ENCODE results near the gene TSPAN9. TPM values are rescaled to one million over a fixed set of nuclear protein-coding genes. Genes with fewer than 3 reads are reported as not detected.

TSPAN9 gene
- total and polyA plus RNA-seq, 2 of the 4 experiments (the other 2 are of a cell fraction), result 17.7 to 39.1 TPM

- Histone ChIP-seq H3K9me1 (ENCODE audit: insufficient read depth, low read length) (no peaks in the 10 kb centered on the region; the same call in 1 of the 2 replicates), H3K4me2 (ENCODE audit: low read depth, low read length) (no peak overlapping the region), H2AFZ (replicated peaks; ENCODE audit: low read length, poor library complexity) (no peak overlapping the region), H3K36me3 (ENCODE audit: control insufficient read depth, insufficient read depth, low read length) (no peaks in the 10 kb centered on the region), H3K18ac (ENCODE audit: low read depth, low read length) (no peak overlapping the region), H3K4ac (ENCODE audit: low read depth, low read length) (no peak overlapping the region), H4K5ac (ENCODE audit: low read depth, low read length) (no peak overlapping the region), H3K27me3 (ENCODE audit: control insufficient read depth, insufficient read depth, low read length) (no peaks in the 10 kb centered on the region), H2BK5ac (ENCODE audit: low read depth, low read length, poor library complexity, severe bottlenecking) (no peak overlapping the region), H3K79me1 (ENCODE audit: low read depth in 1 of 2, low read length in 2 of 2) (peaks cover 0 to 4% of the 10 kb centered on the region in 2 experiments; a peak in 3 of 4 replicates), H3K14ac (replicated peaks; ENCODE audit: low read depth, low read length) (no peak overlapping the region), H2BK20ac (ENCODE audit: low read depth, low read length) (no peak overlapping the region), H2AK9ac (replicated peaks; ENCODE audit: low read depth, low read length, poor library complexity) (no peak overlapping the region), H2BK120ac (ENCODE audit: low read depth, low read length) (no peak overlapping the region), H4K20me1 (ENCODE audit: insufficient read depth, low read length) (no peaks in the 10 kb centered on the region), H3K9ac (ENCODE audit: low read depth, low read length) (no peak overlapping the region), H2AK5ac (ENCODE audit: low read depth, low read length) (no peak overlapping the region), H3K56ac (ENCODE audit: extremely low read depth, insufficient read depth, low read length) (no peak overlapping the region), H3K9me3 (ENCODE audit: control insufficient read depth, insufficient read depth, low read length) (no peaks in the 10 kb centered on the region), H4K8ac (ENCODE audit: low read depth in 2 of 2, low read length in 2 of 2) (no peak overlapping the region), H3K4me1 (ENCODE audit: control insufficient read depth, insufficient read depth, low read length) (peaks cover 2% of the 10 kb centered on the region; the same call in 1 of the 2 replicates), H3K27ac (ENCODE audit: insufficient read depth, low read length) (no peak overlapping the region), H3K23ac (ENCODE audit: low read depth, low read length) (no peak overlapping the region), H2BK15ac (ENCODE audit: low read depth, low read length) (no peak overlapping the region), H4K91ac (ENCODE audit: insufficient read depth, low read depth, low read length) (no peak overlapping the region), H3K4me3 (ENCODE audit: insufficient read depth, low read depth, low read length) (no peak overlapping the region)
- ChIA-PET POLR2A (ENCODE audit: unreplicated experiment) (no interaction called here), CTCF (no interaction called here)
- DNase-seq (no peak), ATAC-seq (ENCODE audit: low read depth) (peak; percentile 32)
- dilution Hi-C loops (cut with HindIII; ENCODE audit: low sequenced_read_pairs, unreplicated experiment), result no loop called here
- no TSS peak for BruUV-seq (replicated peaks)
- WGBS, 2 experiments (ENCODE audit: extremely low coverage in 2 of 2, insufficient read length in 1 of 2), result 97% methylated on average over 6 of the region's 12 CpGs; no CpG with 5 or more reads in 1 of the 2 experiments
- no peak for TF ChIP-seq SMC3 (IDR thresholded peaks at IDR 0.05; ENCODE audit: low read depth, low read length)
- no peak for TF ChIP-seq MXI1 (IDR thresholded peaks at IDR 0.05; ENCODE audit: borderline replicate concordance, low read depth, low read length)
- TF ChIP-seq ELK1 (IDR thresholded peaks at IDR 0.05; ENCODE audit: borderline replicate concordance, low read depth, low read length), result no peak
- no peak for TF ChIP-seq USF2 (IDR thresholded peaks at IDR 0.05; ENCODE audit: low read depth, low read length)
- in situ Hi-C loops (cut with MboI; ENCODE audit: low sequenced_read_pairs), result no loop called here
- intact Hi-C loops (cut with micrococcal nuclease), result no loop called here
Measured at GRCh38 chr12:3178671-3179313, 101.6 kb downstream of the TSPAN9 start.
